Mesenchymal stem cell (in vitro differentiated cells and primary cell): ENCODE results near the gene PIK3IP1.
A peak's percentile ranks its signal among the peaks of the same experiment; 100 is the strongest.
"Not testable (repeated sequence)": the region's sequence is repeated elsewhere in the genome, so short reads cannot be mapped to it uniquely, and the experiment has no call there.

Source experiments
- DNase-seq: peaks from one replicate; pipeline ENCODE4 v3.0.0-alpha.2; 2013
- H2AFZ ChIP-seq: one replicate; pipeline ENCODE4 v1.6.1; 2013; ENCODE audit warnings: low read depth, mild to moderate bottlenecking, control low read depth, inconsistent platforms, low read length, moderate library complexity
- H2AK5ac ChIP-seq: 2 replicates; pipeline ENCODE4 v1.6.1; 2013; ENCODE audit warnings: low read length, moderate library complexity, mild to moderate bottlenecking, inconsistent platforms; ENCODE audit not compliant: severe bottlenecking
- H2BK120ac ChIP-seq: one replicate; pipeline ENCODE4 v1.6.1; 2013; ENCODE audit warnings: low read depth, mild to moderate bottlenecking, inconsistent platforms, low read length, moderate library complexity
- H2BK12ac ChIP-seq, 2 experiments: one replicate each; pipeline ENCODE4 v1.6.1; 2013; ENCODE audit warnings: inconsistent platforms in 2 of 2, low read length in 2 of 2, mild to moderate bottlenecking in 2 of 2, moderate library complexity in 2 of 2, control low read depth in 1 of 2
- H2BK15ac ChIP-seq: one replicate; pipeline ENCODE4 v1.6.1; 2013; ENCODE audit warnings: mild to moderate bottlenecking, low read depth, inconsistent platforms; ENCODE audit not compliant: poor library complexity, severe bottlenecking
- H2BK5ac ChIP-seq: 2 replicates; pipeline ENCODE4 v1.6.1; 2013; ENCODE audit warnings: low read depth, mild to moderate bottlenecking, low read length, control low read depth, inconsistent platforms; ENCODE audit not compliant: poor library complexity, severe bottlenecking
- H3K14ac ChIP-seq, 2 experiments: one replicate each; pipeline ENCODE4 v1.6.1; 2013; ENCODE audit warnings: inconsistent platforms in 2 of 2, low read length in 2 of 2, control low read depth in 1 of 2, mild to moderate bottlenecking in 1 of 2, moderate library complexity in 1 of 2
- H3K18ac ChIP-seq, 2 experiments: one replicate each; pipeline ENCODE4 v1.6.1; 2013; ENCODE audit warnings: inconsistent platforms in 2 of 2, low read length in 2 of 2, control low read depth in 1 of 2, low read depth in 1 of 2, mild to moderate bottlenecking in 1 of 2
- H3K23ac ChIP-seq, 2 experiments: one replicate each; pipeline ENCODE4 v1.6.1; 2013; ENCODE audit warnings: inconsistent platforms in 2 of 2, low read length in 2 of 2, mild to moderate bottlenecking in 2 of 2, moderate library complexity in 2 of 2, control low read depth in 1 of 2
- H3K27ac ChIP-seq: 2 replicates; pipeline ENCODE4 v1.5.1; 2013; ENCODE audit warnings: mild to moderate bottlenecking, moderate library complexity, low read length, control low read depth, inconsistent platforms; ENCODE audit not compliant: poor library complexity, severe bottlenecking
- H3K27me3 ChIP-seq, 2 experiments: 2 replicates each; pipeline versions ENCODE4 v1.6.1 to v1.7.0; 2013; ENCODE audit warnings: low read length in 2 of 2, mild to moderate bottlenecking in 2 of 2, moderate library complexity in 2 of 2, control low read depth in 1 of 2, inconsistent platforms in 1 of 2; ENCODE audit not compliant: control insufficient read depth in 1 of 2, insufficient read depth in 1 of 2
- H3K36me3 ChIP-seq, 2 experiments: 2 replicates each; pipeline versions ENCODE4 v1.6.1 to v1.7.0; 2013; ENCODE audit warnings: low read length in 2 of 2, control low read depth in 1 of 2, inconsistent platforms in 1 of 2, low read depth in 1 of 2, mild to moderate bottlenecking in 1 of 2; ENCODE audit not compliant: insufficient read depth in 2 of 2, control insufficient read depth in 1 of 2
- H3K4ac ChIP-seq, 2 experiments: one replicate each; pipeline ENCODE4 v1.6.1; 2013; ENCODE audit warnings: inconsistent platforms in 2 of 2, low read length in 2 of 2, mild to moderate bottlenecking in 2 of 2, moderate library complexity in 2 of 2, control low read depth in 1 of 2, low read depth in 1 of 2
- H3K4me1 ChIP-seq: 2 replicates; pipeline ENCODE4 v1.6.1; 2013; ENCODE audit warnings: low read depth, low read length, control low read depth; ENCODE audit not compliant: control insufficient read depth, insufficient read depth
- H3K4me2 ChIP-seq: 2 replicates; pipeline ENCODE4 v1.6.1; 2013; ENCODE audit warnings: low read length, mild to moderate bottlenecking, inconsistent platforms; ENCODE audit not compliant: poor library complexity, severe bottlenecking
- H3K4me3 ChIP-seq, 2 experiments: 2 replicates each; pipeline versions ENCODE4 v1.5.1 to v1.7.0; 2013; ENCODE audit warnings: low read length in 2 of 2, mild to moderate bottlenecking in 2 of 2, control low read depth in 1 of 2, low read depth in 1 of 2; ENCODE audit not compliant: insufficient read depth in 1 of 2
- H3K79me1 ChIP-seq: replicated peaks from 2 replicates; pipeline ENCODE4 v1.6.1; 2013; ENCODE audit warnings: mild to moderate bottlenecking, control low read depth, low read length, inconsistent platforms; ENCODE audit not compliant: poor library complexity, severe bottlenecking
- H3K9ac ChIP-seq: 2 replicates; pipeline ENCODE4 v1.7.0; 2013; ENCODE audit warnings: mild to moderate bottlenecking, low read length, moderate library complexity
- H3K9me3 ChIP-seq: 2 replicates; pipeline ENCODE4 v1.7.0; 2013; ENCODE audit warnings: mild to moderate bottlenecking, low read length; ENCODE audit not compliant: control insufficient read depth
- H4K8ac ChIP-seq: one replicate; pipeline ENCODE4 v1.6.1; 2013; ENCODE audit warnings: inconsistent platforms, mild to moderate bottlenecking, low read length, moderate library complexity
- H4K91ac ChIP-seq: one replicate; pipeline ENCODE4 v1.6.1; 2013; ENCODE audit warnings: mild to moderate bottlenecking, low read length, inconsistent platforms
- WGBS: methylation state at CpG from one replicate; pipeline ENCODE4 v1.1.7; 2013; ENCODE audit warnings: mixed read lengths; 5-methylcytosine and 5-hydroxymethylcytosine counted together

The PIK3IP1 gene

DNA sequence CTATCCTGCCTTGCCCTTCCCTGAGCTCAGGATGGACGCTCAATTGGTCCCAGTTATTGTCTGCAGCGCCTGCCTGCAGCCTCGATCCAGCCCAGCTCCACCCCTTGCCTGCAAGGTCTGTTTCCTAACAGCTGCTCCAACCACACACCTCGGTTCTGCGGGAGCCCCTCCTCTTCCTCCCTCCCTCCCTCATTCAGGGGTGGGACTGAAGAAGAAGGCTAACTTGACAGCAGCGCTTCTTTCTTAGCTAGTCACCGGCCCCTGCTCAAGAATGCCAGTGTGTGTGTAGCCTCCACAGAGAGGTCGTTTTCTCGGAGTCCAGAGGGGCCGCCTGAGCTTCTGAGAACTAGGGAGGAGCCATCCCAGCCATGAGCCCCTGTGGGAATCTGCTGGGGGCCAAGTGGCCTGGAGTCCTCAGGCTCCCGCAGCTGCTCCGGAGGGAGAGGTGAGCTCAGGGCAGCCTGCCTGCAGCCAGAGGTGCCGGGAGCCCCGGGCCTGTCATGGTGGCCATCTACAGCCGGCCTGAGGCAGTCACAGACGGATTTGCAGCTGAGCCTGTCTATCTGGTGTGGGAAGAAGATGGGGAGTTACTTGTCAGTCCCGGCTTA lies 44.0 kb downstream of the PIK3IP1 start:
- no peak overlapping the region for H2AFZ ChIP-seq
- peak overlapping the region; percentile 27 for H2AK5ac ChIP-seq
- no peak overlapping the region for H4K91ac ChIP-seq
- H3K9ac ChIP-seq, result peak overlapping the region; percentile 89
- H3K18ac ChIP-seq, result peak overlapping the region in 1 of 2 experiments; percentile 91
- peak; percentile 96 for DNase-seq
- H3K4me1 ChIP-seq, result peaks cover 31% of the 10 kb centered on the region
- H3K14ac ChIP-seq, result peak overlapping the region in 1 of 2 experiments; percentile 50
- no peaks in the 10 kb centered on the region for H3K9me3 ChIP-seq
- H4K8ac ChIP-seq, result peak overlapping the region; percentile 20
- H3K4me3 ChIP-seq, result peak overlapping the region; percentile 56 to 89
- H3K4me2 ChIP-seq, result peak overlapping the region; percentile 91
- 23% methylated on average over 15 of the region's 17 CpGs for WGBS
- H3K79me1 ChIP-seq, result peaks cover 21% of the 10 kb centered on the region
- H3K27me3 ChIP-seq, result no peaks in the 10 kb centered on the region
- no peaks in the 10 kb centered on the region for H3K36me3 ChIP-seq
- H2BK15ac ChIP-seq, result peak overlapping the region; percentile 15
- peak overlapping the region; percentile 63 for H3K27ac ChIP-seq
- H2BK12ac ChIP-seq, result peak overlapping the region in 1 of 2 experiments; percentile 70
- peak overlapping the region in 1 of 2 experiments; percentile 62 for H3K4ac ChIP-seq
- H2BK120ac ChIP-seq, result no peak overlapping the region
- no peak overlapping the region for H2BK5ac ChIP-seq
- no peak overlapping the region for H3K23ac ChIP-seq

DNA sequence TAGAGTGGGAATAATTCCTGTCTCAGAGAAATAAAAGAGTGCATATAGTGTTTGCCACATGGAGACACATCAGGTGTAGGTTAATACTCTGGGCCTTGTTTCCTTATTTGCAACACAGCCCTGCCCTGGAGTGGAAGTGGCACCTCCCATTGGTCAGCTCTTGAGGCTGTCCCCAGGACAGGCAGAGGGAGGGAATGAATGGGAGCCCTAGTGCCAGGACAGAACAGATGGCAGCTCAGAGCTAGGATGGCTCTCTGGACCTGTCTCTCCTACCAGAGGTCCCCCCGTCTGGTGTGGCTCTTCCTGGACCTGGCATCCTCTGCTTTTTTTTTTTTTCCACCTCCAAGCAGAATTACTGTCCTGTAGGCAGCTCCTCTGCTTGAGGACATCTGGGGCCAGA lies 44.6 kb downstream of the PIK3IP1 start:
- H3K18ac ChIP-seq, result no peak overlapping the region
- H3K4me3 ChIP-seq, result peak overlapping the region in 1 of 2 experiments; percentile 89
- no peaks in the 10 kb centered on the region for H3K9me3 ChIP-seq
- H4K91ac ChIP-seq, result peak overlapping the region; percentile 46
- no peak overlapping the region for H2BK15ac ChIP-seq
- peak overlapping the region; percentile 20 for H4K8ac ChIP-seq
- H3K36me3 ChIP-seq, result no peaks in the 10 kb centered on the region
- peaks cover 16% of the 10 kb centered on the region for H3K79me1 ChIP-seq
- WGBS, result 67% methylated on average over 1 of the region's 1 CpG
- no peak overlapping the region for H3K14ac ChIP-seq
- DNase-seq, result no peak
- no peak overlapping the region for H2AFZ ChIP-seq
- no peak overlapping the region for H2AK5ac ChIP-seq
- H3K4me1 ChIP-seq, result peaks cover 34% of the 10 kb centered on the region
- H3K27ac ChIP-seq, result peak overlapping the region; percentile 63
- H2BK5ac ChIP-seq, result no peak overlapping the region
- peak overlapping the region in 1 of 2 experiments; percentile 23 for H2BK12ac ChIP-seq
- H3K23ac ChIP-seq, result no peak overlapping the region
- peak overlapping the region; percentile 8 for H3K4me2 ChIP-seq
- H3K27me3 ChIP-seq, result no peaks in the 10 kb centered on the region
- no peak overlapping the region for H2BK120ac ChIP-seq
- H3K9ac ChIP-seq, result peak overlapping the region; percentile 89
- H3K4ac ChIP-seq, result peak overlapping the region in 1 of 2 experiments; percentile 3

DNA sequence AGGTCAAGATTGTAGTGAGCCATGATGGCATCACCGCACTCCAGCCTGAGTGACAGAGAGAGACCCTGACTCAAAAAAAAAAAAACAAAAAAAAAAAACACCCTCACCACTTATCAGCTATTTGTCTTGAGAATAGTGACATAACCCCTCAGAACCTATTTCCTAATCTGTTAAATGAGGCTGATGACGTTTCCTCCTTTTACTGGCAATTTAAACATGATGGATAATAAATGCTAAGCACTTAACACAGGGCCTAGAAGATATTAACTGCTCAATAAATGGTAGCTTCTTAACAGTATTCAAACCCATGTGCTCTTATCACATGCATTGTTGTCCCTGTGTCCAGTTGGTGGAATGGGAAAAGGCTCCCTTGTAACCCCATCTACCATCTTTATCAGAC lies 45.6 kb downstream of the PIK3IP1 start:
- Histone ChIP-seq H3K4me1 (peaks cover 33% of the 10 kb centered on the region), H4K91ac (no peak overlapping the region), H3K27ac (no peak overlapping the region), H3K4me3 (no peak overlapping the region), H3K23ac (no peak overlapping the region), H3K9me3 (no peaks in the 10 kb centered on the region), H3K18ac (no peak overlapping the region), H2BK15ac (no peak overlapping the region), H3K9ac (no peak overlapping the region), H2AK5ac (peak overlapping the region; percentile 55), H3K4ac (no peak overlapping the region), H2AFZ (no peak overlapping the region), H3K79me1 (peaks cover 16% of the 10 kb centered on the region), H3K27me3 (no peaks in the 10 kb centered on the region), H3K36me3 (no peaks in the 10 kb centered on the region), H4K8ac (no peak overlapping the region), H2BK120ac (no peak overlapping the region), H2BK5ac (no peak overlapping the region), H2BK12ac (peak overlapping the region; percentile 43 to 58), H3K4me2 (no peak overlapping the region), H3K14ac (no peak overlapping the region)
- no peak for DNase-seq
- 80% methylated on average over 2 of the region's 2 CpGs for WGBS

DNA sequence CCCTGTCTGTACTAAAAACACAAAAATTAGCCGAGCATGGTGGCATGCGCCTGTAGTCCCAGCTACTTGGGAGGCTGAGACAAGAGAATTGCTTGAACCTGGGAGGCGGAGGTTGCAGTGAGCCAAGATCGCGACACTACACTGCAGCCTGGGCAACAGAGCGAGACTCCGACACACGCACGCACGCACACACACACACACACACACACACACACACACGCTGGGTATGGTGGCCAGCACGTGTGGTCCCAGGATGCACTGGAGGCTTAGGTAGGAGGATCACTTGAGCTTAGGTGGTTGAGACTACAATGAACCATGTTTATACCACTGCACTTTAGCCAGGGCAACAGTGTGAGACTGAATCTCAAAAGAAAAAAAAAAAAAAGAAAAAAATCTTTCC lies 46.3 kb downstream of the PIK3IP1 start:
- DNase-seq, H3K9me3 ChIP-seq, H3K4me2 ChIP-seq, H2AK5ac ChIP-seq, H3K27me3 ChIP-seq, H3K23ac ChIP-seq, H3K4ac ChIP-seq, H4K91ac ChIP-seq, H3K36me3 ChIP-seq, H3K14ac ChIP-seq, H3K27ac ChIP-seq, H2BK5ac ChIP-seq, H2BK120ac ChIP-seq, H2AFZ ChIP-seq, H3K4me3 ChIP-seq, H3K9ac ChIP-seq, H4K8ac ChIP-seq: not testable (repeated sequence)
- no CpG with 5 or more reads among the region's 12 CpGs for WGBS
- Histone ChIP-seq H3K18ac (peak overlapping the region in 1 of 2 experiments; percentile 41), H2BK12ac (peak overlapping the region in 1 of 2 experiments; percentile 2), H2BK15ac (peak overlapping the region; percentile 60), H3K79me1 (peaks cover 16% of the 10 kb centered on the region), H3K4me1 (peaks cover 37% of the 10 kb centered on the region)
